ENCODE data around the gene FOXJ3.

FOXJ3 gene

DNA sequence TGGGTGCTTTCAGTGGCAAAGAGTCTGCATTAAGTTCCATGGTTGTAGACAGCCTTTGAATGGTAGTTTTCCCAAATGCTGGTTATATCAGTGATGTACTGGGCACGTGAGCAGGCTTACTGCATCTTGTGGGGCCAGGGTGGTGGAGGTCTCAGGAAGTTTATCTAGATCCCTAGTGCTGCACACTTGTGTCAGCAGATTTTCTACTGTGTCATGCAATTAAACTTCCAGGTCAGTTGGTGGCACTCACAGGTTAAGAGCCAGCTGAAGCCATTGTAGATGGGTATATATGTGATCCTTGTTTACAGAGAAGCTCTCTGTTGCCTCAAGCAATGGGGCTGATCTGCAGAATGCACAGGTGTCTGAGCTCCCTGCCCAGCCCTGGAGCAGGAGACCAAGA is 33.0 kb downstream of the FOXJ3 start:
- DNase-seq, result no peak

- no peak for DNase-seq
Observed at GRCh38 chr1:42298520-42298919, 36.5 kb downstream of the FOXJ3 start.

GRCh38 chr1:42295816-42296215 is 39.2 kb downstream of the FOXJ3 start:
- DNase-seq, result no peak

GRCh38 chr1:42290130-42290529 is 44.9 kb downstream of the FOXJ3 start:
- DNase-seq, result no peak

GRCh38 chr1:42288311-42288985 is 46.6 kb downstream of the FOXJ3 start:
- no peak for DNase-seq

DNA sequence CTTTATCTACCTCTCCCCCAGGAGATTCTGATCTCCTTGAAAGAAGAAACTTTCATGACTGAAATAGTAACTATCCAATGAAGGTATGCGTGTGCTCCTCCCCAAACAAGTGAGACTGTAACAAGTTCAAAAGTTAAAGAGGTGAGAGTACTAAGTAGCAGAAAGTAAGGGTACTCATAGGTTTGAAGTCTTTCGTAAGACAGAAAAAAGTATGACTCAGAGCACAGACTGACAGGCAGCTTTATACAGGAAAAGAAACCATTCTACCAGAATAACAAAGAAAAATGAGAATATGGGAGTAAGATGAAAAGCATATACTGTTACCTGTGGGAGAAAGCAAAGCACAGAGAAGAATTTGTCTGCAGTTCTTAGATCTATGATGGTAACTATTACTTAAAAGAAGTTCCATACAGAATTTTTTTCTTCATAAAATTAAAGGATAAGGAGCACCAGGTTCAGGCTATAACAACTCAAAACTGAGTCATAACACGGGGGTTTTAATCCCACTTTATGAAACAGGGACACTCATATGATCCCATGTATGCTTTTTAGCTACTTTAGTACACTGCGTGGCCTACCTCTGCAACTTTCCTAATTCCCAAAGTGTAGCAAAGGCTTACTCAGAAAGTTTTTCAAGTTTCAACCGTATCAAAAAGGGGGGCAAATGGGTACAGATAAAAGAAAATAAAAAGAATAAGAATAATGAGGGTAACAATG is 52.0 kb downstream of the FOXJ3 start:
- no peak for DNase-seq

DNA sequence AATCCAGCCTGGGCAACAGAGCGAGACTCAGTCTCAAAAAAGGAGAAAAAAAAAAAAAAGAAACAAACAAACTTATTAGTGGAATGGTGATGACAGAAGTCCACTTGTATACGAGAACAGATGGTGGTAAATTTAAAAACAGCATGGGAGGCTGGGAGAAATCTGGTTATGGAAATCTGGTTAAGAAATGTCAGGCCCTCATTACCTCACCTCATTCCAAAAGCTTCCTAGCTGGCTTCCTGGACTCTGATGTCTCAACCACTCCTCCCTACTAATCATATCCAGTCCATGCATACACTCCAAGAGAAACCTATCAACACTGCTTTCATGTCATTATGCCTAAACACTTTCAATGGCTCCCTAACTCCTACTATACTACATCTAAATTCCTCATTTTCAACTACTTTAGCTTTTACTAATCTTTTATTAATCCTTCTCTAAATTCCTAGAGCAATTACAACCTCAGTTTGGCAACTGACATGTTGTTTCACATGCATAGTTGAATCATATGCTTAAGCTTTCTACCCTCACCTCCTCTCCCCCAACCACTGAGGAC is 52.9 kb downstream of the FOXJ3 start:
- no peak for DNase-seq

GRCh38 chr1:42280821-42281220 is 54.2 kb downstream of the FOXJ3 start:
- no peak for DNase-seq

DNA sequence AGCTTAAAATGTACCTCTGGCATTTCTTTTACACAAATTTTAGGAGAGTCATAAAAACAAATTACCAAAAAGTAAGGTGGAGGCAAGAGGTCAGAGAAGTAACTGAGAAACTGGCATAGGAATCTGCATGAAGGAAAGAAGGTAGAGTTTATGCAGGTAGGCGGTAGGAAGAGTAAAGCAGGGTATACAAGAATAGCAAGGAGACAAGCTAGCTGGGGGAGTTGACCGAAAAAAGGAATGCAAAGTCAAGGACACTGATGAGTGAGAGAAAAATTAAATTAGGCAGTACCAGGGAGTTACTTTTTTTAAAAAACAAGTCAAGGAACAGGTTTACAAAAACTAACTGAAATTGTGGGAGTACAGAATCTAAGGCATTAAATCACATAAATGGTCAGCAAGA is 56.0 kb downstream of the FOXJ3 start:
- no peak for DNase-seq

- no peak for DNase-seq
Observed at GRCh38 chr1:42272920-42273319, 62.1 kb downstream of the FOXJ3 start.

- DNase-seq, result no peak
Observed at GRCh38 chr1:42267904-42268303, 67.1 kb downstream of the FOXJ3 start.

DNA sequence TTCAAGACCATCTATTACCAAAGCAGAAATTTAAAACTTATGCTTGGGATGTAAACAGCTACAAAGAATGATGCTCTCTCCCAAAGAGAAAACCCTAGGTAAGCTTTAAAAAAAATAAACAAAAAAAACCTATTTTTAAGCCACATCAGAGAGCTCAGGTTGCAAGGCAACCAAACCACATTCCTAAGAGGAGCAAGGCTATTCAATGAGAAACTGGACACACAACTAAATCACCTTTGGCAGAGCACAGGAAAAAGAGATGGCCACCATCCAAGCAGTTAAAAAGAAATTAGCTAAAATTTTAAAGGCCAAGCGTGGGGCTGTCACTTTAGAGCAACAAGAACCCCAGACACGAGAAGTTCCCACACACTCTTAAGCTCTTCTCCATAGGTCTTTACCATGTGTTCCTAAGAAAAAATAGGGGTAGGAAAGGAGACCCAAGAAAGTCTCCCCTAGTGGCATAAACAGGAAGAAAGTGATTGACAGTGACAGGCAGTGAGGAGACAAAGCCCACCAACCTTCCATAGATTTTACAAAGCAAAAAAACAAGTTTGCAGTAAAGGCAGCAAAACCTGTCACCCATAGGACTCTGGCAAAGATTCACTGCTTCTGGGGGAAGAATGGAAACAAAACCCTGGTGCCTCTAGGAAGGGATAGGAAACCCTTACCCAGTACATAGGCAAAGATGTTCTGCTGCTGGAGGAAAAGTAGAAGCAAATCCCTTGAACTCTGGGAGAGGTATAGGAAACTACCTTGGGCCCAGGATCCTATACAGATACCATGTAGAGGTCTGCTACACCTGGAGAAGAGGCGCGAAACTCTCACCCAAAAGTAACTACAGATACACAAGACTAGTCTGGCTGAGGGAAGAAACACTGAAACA is 68.5 kb downstream of the FOXJ3 start:
- no peak for DNase-seq

- no peak for DNase-seq
Observed at GRCh38 chr1:42264511-42265190, 70.4 kb downstream of the FOXJ3 start.

- no peak for DNase-seq
Observed at GRCh38 chr1:42263019-42263418, 72.0 kb downstream of the FOXJ3 start.

DNA sequence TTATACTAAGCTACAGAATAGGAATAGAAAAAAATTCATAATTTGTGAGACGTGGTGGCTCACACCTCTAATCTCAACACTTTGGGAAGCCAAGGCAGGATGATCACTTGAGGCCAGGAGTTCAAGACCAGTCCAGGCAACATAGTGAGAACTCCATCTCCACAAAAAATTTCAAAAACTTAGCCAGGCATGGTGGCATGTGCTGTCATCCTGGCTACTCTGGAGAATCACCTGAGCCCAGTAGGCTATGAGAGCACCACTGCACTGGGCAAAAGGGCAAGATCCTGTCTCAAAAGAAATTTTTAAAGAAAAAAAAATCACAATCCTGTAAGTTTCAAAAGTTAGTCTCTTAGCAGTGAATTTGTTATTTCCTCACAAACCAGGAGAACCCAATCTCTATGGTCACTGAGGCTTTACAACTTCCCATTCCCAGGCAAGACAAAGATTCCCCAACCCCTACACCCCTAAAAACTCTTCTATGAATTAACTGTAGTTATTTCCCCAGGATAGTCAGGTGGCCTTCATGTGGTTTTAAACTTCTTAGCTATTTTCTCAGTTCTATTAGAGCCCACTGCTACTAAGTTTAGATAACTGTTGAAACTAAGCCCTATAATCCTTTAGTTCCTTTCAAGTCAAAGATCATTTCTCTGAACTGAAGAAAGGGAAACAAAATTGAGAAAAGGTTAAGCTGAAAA is 74.5 kb downstream of the FOXJ3 start:
- no peak for DNase-seq

DNA sequence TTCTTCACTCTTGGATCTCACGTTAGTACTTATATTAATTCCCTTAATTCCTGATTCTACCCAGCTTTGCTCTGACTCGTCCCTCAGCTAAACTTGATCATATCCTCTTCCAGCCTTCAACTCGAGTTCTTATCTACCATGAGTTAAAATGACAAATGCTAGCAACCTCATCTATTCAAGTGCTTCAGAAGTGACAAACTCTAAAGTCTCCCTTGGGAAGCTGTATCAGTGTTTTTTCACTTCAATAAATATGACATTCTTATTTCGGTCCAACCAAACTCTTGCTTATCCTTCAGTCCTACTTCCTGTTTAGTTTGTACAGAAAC is 75.3 kb downstream of the FOXJ3 start:
- no peak for DNase-seq

DNA sequence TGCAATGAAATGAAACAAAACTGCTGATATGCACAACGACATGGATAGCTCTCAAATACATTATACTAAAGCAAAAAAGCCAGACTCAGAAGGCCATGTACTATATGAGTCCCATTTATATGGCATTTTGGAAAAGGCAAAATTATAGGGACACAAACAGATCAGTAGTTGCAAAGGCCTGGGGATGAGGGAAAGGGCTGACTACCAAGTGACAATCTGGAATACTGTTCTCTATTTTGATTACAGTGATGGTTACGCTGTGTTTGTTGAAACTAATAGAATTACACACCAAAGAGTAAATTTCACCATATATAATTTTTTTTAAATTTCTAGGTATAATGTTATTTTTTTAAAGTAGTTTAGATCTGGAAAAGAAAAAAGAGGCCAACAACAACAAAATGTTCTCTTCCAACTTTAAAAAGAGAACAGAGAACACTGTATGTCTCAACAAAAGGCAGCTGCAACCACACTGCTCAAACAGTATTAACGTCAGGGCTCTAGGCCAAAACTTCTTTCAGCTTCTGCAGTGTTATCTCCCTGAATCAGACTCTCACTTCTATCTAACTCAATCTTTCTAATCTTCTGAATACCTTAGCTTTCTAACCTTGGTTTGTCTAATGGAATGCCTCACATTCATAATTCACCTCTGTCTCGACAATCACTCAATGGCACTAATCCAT is 75.8 kb downstream of the FOXJ3 start:
- no peak for DNase-seq

DNA sequence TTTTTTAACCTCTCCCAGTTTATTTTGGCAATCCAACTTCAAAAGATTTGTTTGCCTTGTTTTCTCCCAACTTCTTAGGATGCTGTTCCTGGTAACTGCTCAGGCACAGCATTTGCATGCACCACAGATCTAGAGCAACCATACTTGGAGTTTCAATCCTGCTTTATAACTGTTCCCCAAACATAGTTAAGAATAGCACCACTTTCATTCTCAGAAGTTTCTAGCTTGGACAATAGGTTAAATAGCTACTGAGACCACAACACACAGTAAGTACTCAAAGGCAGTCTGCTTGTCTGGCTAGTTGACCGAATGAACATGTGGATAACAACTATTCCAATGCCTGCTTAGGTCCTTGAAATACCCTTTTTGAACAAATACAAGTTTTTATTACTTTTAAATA is 76.8 kb downstream of the FOXJ3 start:
- DNase-seq, result no peak

GRCh38 chr1:42251042-42251441 is 84.0 kb downstream of the FOXJ3 start:
- no peak for DNase-seq

- no peak for DNase-seq
Observed at GRCh38 chr1:42250164-42250563, 84.9 kb downstream of the FOXJ3 start.

GRCh38 chr1:42240966-42241755 is 93.9 kb downstream of the FOXJ3 start:
- no peak for DNase-seq

Data from NCI-H187 (cell line).